Right renal pelvis (tissue), 4 donors: Measurements from ENCODE around the gene VASH1. TPM values are rescaled to one million over a fixed set of nuclear protein-coding genes. Genes with fewer than 3 reads are reported as not detected.
"Not testable (repeated sequence)": the region's sequence is repeated elsewhere in the genome, so short reads cannot be mapped to it uniquely, and the experiment has no call there.

Experiments
- DNase-seq, 4 donors: peaks; one replicate each; pipeline ENCODE4 v3.0.0-alpha.2; 2013; ENCODE audit warnings: low read depth in 4 of 4, low spot score in 3 of 4, missing footprints in 1 of 4
- polyA plus RNA-seq, 4 donors: library from polyadenylated mRNA; unstranded; fragments of 120-200 nt; gene quantifications; one replicate each; pipeline ENCODE4 v1.2.1, GENCODE V29; 2013; ENCODE audit not compliant: insufficient read length in 4 of 4

VASH1 gene
- polyA plus RNA-seq = 10 to 100 TPM; 34.5 to 38.0 (median 35.5) TPM

DNA sequence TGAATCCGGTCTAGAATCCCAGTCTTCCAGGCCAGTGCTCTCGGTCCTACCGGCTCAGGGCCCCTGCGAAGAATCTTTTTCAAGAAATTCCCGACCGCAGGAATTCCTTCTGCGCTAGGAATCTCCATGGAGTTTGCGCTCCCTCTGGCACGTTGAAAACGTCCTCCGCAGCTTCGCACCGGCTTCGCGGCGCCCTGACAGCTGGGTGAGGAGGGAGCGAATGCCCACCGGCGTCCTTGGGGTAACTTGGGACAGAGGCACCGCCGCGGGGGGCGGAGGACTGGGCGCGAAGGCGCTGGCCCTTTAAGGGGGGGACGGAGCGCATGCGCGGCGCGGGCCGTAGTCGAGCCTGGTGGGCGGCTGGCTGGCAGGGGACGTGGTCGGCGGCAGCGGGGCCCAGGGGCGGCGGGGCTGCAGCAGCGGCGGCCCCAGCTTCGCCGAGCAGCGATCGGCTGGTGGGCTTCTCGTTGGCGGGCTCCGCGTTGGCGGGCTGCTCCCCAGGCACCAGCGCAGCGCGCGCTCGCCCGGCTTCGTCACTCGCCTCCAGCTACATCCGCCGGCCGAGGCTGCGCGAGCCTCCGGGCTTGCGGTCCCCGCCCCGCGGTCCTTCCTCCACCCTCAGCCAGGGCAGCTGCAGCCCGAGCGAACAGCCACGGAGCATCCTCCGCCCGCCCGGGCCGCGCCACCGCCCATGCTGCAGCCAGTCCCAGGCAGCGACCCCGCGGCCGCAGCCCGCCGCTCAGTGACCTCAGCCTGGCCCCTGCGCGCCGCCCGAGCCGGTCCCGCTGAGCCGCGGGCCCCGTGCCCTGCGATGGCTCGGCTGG, at the start of gene VASH1:
VASH1 (plus strand) TSS at position 333 of the 824 bp plus-strand sequence. CDS start 1,354 bp downstream, outside the sequence.
- DNase-seq = no peak

DNA sequence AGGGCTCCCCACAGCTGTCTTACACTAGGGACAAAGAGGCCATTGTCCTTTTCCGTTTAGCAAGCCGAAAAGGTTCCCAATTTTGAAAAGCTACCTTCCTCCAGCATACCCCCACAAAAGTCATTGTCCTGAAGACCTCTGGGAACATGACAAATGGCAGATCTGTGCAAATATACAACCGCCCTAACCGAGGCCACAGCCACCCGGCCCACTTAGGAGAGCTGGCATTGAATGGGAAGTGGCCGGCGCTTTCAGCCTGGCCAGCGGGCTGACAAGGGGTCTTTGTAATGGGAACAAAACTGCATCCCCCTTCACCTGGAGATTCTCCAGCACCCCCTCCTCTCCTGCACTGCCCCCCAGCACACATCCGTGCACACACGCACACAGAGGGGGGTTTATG, 48.1 kb upstream of the VASH1 start:
- no peak for DNase-seq

DNA sequence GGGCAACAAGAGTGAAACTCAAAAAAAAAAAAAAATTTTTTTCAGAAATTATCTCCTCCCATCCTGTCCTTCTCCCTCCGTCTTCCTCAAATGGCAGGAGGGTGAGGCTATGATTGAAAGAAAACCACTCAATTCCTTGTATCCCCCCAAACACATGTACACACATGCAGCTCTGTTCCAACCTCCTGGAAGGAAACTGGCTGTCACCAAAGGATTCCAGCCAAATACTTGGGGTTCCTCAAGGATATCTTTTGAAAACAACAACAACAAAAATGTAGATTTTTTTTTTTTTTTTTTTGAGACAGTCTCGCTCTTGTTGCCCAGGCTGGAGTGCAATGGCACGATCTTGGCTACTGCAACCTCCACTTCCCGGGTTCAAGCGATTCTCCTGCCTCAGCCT, 46.8 kb upstream of the VASH1 start:
- DNase-seq = no peak

DNA sequence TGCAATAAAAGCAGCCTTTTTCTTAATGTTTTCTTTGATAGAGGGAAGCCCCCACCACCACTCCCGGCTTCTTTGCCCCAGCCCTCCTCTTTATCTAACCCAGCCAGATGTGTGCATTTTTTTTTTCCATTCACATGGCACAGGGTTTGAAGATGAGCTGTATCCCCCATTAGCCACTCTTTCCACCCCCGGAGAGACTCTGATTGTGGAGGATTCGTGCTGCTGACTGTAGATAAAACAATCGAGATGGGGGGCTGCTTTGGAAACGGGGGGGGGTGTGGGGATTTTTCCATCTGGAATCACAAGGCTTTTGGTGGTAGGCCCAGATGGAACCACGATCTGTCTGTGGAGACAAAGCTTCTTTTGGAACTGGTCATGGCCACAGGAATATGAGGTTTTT, 46.2 kb upstream of the VASH1 start:
- DNase-seq = no peak

DNA sequence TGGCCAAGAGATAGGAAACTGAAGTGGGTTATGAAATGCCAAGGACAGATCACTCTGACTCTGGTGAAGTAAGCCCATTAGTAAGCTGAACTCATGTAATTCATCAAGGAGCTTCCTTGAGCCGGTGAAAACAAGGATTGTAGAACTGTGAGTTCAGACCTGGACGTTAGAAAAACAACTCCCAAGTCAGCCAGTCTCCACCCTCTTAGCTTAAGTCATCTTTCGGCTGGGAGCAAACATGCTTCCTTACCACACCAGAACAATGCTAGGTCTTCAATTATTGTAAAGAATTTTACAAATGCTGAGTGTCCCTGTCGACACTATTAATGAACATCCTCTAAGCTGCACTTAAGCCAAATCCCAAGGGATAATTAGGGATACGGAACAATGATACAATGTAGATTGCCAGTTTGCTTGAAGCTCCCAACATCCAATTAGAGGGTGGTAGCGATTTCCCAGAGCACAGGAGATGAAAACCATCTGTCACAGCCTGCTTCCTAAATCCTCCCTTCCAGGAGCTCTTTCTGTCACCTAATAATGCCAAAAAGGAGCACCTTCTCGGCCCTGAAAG, 45.7 kb upstream of the VASH1 start:
- no peak for DNase-seq

DNA sequence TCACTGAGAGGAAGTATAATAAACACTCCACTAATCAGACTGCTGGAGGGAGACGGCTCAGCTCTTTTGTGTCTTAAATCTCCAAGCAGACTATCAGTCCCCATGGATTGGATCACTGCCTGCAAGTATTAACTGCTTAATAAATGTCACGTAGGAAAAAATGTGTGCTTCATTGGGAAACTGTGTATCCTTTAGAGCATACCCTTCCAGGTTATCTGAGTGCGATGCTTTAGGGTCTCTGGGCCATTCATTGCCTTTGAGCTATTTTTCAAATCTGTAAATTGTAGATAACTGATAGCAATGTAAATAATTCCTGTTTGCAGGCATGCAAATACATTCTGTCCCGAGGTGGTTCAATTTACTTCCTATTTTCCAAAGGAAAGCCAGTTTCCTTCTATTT, 45.0 kb upstream of the VASH1 start:
- no peak for DNase-seq

DNA sequence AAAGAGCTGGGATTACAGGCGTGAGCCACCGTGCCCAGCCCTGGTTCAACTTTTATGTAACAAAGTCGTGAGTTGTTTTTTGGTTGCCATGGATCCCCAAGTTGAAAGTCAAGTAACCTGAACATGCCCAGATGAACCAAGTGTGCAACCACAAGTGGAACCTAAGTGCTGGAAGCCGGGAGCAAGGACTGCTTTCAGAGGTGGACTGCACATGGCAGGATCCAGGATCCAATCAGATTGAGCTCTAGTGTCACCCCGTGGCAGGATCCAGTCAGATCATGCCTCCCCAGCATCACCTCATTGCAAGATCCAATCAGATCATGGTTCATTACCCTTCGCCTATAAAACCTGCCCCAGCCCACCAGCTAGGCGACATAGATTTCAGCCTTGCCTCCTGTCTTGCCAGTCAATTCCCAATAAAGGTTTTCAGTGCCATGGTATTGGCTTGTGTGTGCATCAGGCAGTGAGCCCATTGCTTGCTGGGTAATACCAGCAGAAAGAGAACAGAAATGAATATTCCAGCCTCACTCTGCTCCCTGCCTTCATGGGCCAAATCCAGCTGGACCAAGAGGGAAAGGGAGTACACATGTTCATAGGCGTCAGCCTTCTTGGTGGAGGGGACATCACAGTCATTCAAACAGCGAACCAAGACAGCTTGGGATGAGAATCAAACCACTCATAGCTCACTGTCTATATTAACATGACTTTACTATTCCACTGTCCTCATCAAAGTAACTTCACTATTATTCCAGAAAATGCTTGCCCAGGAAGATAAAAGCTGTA, 43.6 kb upstream of the VASH1 start:
- no peak for DNase-seq

DNA sequence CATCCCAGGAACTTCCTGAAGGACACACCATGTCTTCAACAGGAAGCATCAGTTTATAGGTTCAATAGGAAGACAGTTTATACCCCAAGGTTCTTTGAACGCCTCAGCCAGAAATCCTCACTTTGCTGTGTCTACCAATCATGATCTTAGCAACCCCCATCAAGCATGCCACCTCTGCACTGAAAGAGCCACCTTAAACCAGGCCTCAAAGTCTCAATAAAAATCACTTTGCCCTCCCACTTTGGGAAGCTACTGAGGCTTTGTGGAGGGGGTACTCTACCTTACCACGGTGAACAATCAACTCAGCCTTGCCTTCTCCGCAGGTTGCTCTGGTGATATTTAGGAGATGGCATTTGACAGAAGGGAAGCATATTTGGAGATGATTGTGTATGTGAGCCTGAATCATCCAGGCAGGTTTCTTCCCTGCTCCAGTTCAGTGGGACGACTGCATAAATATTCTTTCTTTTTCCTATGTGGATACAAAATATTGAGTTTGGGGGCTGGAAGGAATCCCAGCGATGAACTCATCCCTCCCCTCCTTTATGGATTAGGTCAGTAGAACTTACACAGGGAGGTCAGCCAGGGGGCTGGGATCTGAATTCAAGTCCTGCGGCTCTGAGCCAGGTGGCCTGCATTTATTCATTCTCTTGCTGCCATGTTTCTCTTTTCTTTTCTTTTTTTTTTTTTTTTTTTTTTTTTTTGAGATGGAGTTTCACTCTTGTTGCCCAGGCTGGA, 42.8 kb upstream of the VASH1 start:
- DNase-seq = no peak

DNA sequence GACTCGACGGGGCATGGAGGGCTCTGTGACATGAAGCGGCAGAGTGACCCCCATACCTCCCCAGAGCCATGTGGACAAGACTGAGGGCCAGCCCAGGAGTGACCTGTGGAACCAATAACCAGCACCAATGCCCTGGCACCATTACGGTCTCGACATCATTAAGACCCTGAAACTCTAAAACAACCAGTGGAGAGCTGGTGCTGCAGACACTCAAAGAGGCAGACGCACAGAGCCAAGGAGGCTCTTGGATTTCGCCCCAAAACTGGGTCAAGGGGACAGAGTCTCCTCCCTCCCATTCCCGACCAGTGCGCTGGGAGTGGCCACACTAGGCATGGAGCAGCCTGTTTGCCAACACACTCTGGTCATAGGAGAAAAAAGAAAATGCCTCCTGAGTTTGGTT, 41.6 kb upstream of the VASH1 start:
- no peak for DNase-seq

DNA sequence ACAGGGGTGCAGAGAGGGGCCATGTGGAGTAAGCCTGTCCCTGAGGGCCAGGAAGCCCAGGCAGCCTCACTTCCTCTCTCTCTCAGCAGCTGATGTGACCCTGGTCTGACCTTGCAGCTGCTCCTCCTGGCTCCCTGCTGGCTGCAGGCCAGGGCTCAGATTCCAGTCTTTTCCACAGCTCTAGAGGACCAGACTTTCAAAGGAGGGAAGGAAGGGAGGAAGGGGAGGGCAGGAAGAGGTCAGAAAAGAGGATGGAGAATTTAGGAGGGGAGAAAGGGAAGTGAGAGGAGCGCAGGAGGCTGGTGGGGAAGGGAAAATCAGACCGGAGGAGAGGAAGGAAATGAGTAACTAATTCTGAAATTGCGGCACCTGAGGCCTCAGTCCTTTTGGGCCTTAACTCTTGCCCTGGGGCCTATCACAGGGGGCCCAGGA, 40.9 kb upstream of the VASH1 start:
- peak; percentile 38 to 53 (median 49) for DNase-seq

DNA sequence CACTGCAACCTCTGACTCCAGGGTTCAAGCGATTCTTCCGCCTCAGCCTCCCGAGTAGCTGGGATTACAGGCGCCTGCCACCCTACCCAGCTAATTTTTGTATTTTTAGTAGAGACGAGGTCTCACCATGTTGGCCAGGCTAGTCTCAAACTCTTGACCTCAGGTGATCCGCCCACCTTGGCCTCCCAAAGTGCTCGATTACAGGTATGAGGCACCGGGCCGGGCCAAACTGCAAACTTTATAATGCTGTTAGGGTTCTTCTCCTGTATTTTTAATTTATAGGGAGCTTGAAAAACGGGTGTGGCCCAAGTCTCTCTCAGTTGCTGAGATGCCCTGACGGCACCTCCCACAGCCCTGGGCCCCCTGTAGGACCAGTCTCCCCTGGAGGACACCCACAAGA, 39.8 kb upstream of the VASH1 start:
- not testable (repeated sequence) for DNase-seq

DNA sequence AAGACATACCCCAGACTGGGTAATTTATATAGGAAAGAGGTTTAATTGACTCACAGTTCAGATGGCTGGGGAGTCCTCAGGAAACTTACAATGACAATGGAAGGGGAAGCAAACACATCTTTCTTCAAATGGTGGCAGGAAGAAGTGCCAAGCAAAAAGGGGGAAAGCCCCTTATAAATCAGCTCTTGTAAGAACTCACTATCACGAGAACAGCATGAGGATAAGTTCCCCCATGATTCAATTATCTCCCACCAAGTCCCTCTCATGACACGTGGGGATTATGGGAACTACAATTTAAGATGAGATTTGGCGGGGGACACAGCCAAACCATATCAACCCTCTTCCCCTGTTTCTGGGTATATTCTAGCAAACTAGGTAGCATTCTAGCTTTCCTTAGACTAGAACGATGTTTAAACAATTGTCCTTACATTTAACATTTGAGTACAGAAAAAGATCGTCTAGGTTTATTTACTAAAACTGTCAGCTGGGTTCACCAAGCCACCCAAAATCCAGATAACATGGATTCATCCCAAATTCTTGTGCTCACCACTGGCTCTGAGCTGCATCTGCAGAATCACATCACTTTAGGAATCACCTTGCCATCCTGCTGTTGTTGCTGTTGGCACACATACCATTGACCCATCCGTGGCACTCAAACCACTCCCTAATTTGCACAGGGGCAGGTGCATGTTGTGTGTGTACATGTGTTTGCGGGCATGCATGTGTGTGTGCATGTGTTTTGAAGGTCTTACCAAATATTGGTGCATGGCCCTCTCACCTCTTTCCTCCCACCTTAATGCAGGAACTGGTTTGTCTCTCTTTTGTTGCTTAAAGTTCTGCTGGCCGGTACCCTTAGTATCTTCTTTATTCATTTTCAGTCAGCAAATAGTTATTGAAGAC, 36.4 kb upstream of the VASH1 start:
- no peak for DNase-seq

DNA sequence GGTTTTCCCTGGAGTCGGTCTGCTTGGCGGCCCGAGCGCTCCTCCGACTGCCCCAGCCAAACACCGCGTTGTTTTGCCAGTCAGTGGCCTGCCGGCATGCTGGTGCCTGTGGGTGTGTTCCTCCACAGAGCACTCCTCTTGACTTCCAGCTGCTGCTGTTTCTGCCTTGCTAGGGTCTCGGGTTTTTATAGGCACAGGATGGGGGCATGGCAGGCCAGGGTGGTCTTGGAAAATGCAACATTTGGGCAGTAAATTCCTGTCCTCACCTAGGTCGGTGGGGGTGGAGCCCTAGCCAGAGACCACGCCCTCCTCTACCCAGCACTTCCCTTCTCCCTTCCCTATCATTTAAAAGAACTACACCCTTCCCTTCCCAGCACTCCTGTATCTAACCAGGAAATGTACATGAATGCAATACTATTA, 34.7 kb upstream of the VASH1 start:
- no peak for DNase-seq

DNA sequence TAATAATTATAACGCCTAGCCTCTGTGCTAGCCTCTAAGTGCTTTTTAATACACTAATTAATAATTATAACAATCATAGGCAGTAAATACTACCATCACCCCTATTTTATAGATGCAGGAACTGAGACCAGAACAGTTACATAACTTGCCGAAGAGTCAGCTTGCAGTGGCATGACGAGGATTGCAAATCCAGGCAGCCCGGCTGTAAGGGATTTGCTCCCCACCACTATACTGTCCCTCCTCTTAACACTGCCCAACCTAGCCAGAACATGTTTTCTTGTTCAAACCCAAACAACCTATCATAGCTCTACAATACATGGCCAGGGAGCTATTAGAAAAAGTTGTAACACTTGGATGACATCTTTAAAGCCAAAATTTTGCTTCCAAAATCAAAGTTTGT, 33.9 kb upstream of the VASH1 start:
- DNase-seq = no peak

DNA sequence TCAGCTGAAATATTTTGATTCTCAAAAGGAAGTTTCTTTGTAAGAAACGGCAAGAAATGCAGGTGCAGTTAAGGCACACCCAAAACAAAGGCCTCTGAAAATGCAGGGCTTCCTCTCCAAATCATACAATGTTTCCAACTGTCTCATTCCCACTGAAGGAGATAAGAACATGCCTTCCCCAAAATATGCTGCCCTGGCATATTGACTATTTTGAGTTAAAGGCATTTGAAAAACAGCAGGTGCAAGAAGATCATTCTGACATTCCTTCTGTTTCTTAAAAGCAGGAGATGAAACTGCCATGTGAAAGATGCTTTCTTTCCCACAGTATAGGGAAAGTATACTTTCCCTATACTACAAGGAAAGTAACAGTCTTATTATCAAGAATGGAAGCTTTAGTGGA, 33.4 kb upstream of the VASH1 start:
- no peak for DNase-seq

DNA sequence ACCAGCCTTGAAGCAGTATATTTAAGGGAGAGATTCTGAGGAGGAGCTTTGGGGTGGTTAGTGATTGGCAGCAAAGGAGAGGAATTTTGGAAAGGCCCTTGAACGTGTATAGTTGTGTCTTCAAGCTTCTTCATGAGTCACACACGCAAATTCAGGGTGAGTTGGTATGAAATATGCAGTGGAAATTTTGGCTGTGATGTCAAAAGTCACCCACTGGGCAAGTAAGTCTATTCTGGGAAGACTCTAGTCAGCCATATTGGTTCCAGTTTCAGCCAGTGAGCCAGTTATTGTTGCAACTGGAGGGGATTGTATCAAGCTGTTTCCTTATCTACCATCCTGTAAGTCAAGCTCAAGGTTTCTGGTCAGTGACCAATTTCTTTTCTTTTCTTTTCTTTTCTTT, 32.0 kb upstream of the VASH1 start:
- DNase-seq = no peak

DNA sequence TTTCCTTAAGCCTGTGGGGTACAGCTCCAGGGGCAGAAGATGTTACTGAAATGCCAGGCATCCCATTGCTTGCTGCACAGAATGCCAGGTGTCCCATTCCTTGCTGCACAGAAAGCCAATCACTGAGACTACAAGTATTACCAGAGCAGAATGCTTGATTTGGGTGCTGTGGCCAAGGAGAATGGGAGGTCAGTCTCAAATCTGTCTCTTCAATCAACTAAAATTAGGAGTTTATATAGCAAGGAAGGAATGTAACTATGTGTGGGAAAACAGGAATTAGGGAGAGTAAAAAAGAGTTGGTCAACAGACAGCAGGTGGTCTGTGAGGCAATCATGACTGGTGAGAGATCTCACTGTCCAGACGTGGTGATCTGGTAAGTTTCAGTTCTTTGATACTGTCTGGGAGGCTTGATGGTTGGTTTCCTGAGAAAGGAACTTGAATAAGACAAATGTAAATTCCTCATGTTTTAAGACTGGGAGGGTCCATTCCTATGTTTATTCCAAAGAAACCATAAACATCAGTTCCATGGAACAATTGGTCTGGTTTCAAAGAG, 31.2 kb upstream of the VASH1 start:
- no peak for DNase-seq

DNA sequence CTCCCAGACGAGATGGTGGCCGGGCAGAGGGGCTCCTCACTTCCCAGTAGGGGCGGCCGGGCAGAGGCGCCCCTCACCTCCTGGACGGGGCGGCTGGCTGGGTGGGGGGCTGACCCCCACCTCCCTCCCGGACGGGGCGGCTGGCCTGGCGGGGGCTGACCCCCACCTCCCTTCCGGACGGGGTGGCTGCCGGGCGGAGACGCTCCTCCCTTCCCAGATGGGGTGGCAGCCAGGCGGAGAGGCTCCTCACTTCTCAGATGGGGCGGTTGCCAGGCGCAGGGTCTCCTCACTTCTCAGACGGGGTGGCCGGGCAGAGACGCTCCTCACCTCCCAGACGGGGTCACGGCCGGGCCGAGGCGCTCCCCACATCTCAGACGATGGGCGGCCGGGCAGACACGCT, 26.8 kb upstream of the VASH1 start:
- DNase-seq = not testable (repeated sequence)

DNA sequence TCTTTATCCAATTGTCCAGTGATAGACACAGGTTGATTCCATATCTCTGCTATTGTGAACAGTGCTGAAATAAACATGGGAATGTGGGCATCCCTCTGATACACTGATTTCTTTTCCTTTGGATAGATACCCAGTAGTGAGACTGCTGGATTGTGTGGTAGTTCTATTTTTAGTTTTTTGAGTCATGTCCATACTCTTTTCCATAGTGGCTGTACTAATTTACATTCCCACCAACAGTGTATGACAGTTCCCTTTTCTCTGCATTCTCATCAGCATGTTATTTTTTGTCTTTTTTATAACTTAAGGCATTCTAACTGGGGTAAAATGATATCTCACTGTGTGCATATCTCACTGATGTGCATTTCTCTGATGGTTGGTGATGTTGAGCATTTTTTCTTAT, 24.8 kb upstream of the VASH1 start:
- no peak for DNase-seq
